Measurements from ENCODE around the gene COL6A1. TPM values are rescaled to one million over a fixed set of nuclear protein-coding genes. Genes with fewer than 3 reads are reported as not detected.

COL6A1 gene
- polyA plus RNA-seq, 1 experiment, result 493 TPM

- Histone ChIP-seq H3K4me3 (ENCODE audit: low read depth, low read length) (no peak overlapping the region), H3K27ac (ENCODE audit: low read depth, low read length) (peak overlapping the region; percentile 47), H3K27me3 (ENCODE audit: control insufficient read depth, insufficient read depth, low read length) (no peaks in the 10 kb centered on the region), H3K9me3 (ENCODE audit: control insufficient read depth, insufficient read depth, low read length) (peaks cover 38% of the 10 kb centered on the region; the same call in 1 of the 2 replicates)
- no peak for DNase-seq (ENCODE audit: low read depth, low spot score)
- CTCF ChIA-PET, result no interaction called here
- TF ChIP-seq, protein P1, sequence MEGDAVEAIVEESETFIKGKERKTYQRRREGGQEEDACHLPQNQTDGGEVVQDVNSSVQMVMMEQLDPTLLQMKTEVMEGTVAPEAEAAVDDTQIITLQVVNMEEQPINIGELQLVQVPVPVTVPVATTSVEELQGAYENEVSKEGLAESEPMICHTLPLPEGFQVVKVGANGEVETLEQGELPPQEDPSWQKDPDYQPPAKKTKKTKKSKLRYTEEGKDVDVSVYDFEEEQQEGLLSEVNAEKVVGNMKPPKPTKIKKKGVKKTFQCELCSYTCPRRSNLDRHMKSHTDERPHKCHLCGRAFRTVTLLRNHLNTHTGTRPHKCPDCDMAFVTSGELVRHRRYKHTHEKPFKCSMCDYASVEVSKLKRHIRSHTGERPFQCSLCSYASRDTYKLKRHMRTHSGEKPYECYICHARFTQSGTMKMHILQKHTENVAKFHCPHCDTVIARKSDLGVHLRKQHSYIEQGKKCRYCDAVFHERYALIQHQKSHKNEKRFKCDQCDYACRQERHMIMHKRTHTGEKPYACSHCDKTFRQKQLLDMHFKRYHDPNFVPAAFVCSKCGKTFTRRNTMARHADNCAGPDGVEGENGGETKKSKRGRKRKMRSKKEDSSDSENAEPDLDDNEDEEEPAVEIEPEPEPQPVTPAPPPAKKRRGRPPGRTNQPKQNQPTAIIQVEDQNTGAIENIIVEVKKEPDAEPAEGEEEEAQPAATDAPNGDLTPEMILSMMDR (IDR thresholded peaks at IDR 0.05; ENCODE audit: low read depth, low read length), result no peak
- POLR2A ChIA-PET, result interaction anchor here (1.5 kb wide), 1 partner anchor 57 kb away, joined by 5 read pairs; no protein-coding TSS in a partner anchor
Measured at GRCh38 chr21:45997495-45998275, 16.1 kb downstream of the COL6A1 start.

- H3K27ac ChIP-seq (ENCODE audit: low read depth, low read length), result peak overlapping the region; percentile 39
- CTCF ChIA-PET, result no interaction called here
- H3K27me3 ChIP-seq (ENCODE audit: control insufficient read depth, insufficient read depth, low read length), result no peaks in the 10 kb centered on the region
- POLR2A ChIA-PET, result no interaction called here
- no peak for DNase-seq (ENCODE audit: low read depth, low spot score)
- TF ChIP-seq, protein P1 (IDR thresholded peaks at IDR 0.05; ENCODE audit: low read depth, low read length), result no peak
- H3K4me3 ChIP-seq (ENCODE audit: low read depth, low read length), result no peak overlapping the region
- H3K9me3 ChIP-seq (ENCODE audit: control insufficient read depth, insufficient read depth, low read length), result peaks cover 44% of the 10 kb centered on the region; the same call in 1 of the 2 replicates
Measured at GRCh38 chr21:45998276-45998701, 16.7 kb downstream of the COL6A1 start.

- peaks cover 51% of the 10 kb centered on the region; the same call in 1 of the 2 replicates for H3K9me3 ChIP-seq (ENCODE audit: control insufficient read depth, insufficient read depth, low read length)
- no peak for DNase-seq (ENCODE audit: low read depth, low spot score)
- peak overlapping the region; percentile 39 for H3K27ac ChIP-seq (ENCODE audit: low read depth, low read length)
- no peaks in the 10 kb centered on the region for H3K27me3 ChIP-seq (ENCODE audit: control insufficient read depth, insufficient read depth, low read length)
- CTCF ChIA-PET, result no interaction called here
- TF ChIP-seq, protein P1 (IDR thresholded peaks at IDR 0.05; ENCODE audit: low read depth, low read length), result no peak
- POLR2A ChIA-PET, result interaction anchor here (1.0 to 1.7 kb wide), 2 partner anchors 29 to 68 kb away, joined by 4 to 5 read pairs; no protein-coding TSS in a partner anchor
- H3K4me3 ChIP-seq (ENCODE audit: low read depth, low read length), result no peak overlapping the region
Measured at GRCh38 chr21:45998871-45999580, 17.5 kb downstream of the COL6A1 start.

DNA sequence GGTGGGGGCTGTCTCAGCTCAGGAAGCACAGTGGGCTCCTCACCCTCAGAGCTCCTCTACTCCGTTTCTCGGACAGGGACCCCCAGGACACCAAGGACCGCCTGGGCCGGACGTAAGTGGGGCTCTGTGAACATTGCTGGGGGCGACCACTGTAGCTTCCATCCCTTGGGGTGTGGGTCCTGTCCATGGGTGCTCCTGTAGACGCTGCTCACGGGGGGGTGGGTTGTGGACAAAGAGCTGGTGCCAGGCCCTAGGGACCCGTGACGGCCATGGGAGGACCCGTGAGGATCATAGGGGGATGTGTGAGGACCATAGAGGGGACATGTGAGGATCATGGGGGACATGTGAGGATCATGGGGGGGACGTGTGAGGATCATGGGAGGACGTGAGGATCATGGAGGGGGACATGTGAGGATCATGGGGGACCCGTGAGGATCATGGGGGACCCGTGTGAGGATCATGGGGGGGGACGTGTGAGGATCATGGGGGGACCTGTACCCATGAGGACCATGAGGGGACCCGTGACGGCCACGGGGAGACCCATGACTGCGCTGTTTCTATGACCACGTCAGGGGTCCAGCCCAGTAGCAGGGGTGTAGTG, 18.1 kb downstream of the COL6A1 start:
- ChIA-PET POLR2A (interaction anchor here (1.0 to 1.7 kb wide), 2 partner anchors 28 to 67 kb away, joined by 4 to 5 read pairs; no protein-coding TSS in a partner anchor), CTCF (no interaction called here)
- Histone ChIP-seq H3K27me3 (ENCODE audit: control insufficient read depth, insufficient read depth, low read length) (no peaks in the 10 kb centered on the region), H3K27ac (ENCODE audit: low read depth, low read length) (peak overlapping the region; percentile 21), H3K9me3 (ENCODE audit: control insufficient read depth, insufficient read depth, low read length) (peaks cover 58% of the 10 kb centered on the region; the same call in 1 of the 2 replicates), H3K4me3 (ENCODE audit: low read depth, low read length) (no peak overlapping the region)
- TF ChIP-seq, protein P1 (IDR thresholded peaks at IDR 0.05; ENCODE audit: low read depth, low read length), result no peak
- no peak for DNase-seq (ENCODE audit: low read depth, low spot score)

All from AG04450 (cell line).